HUDEP-2 (cell line): ENCODE data around the gene LAMTOR1.

Experiments used
- DNase-seq, 76 experiments: peaks; one replicate each; lab custom pipeline; 2025; ENCODE audit not compliant: unreplicated experiment in 76 of 76; lab: John Stamatoyannopoulos, UW

LAMTOR1 gene

DNA sequence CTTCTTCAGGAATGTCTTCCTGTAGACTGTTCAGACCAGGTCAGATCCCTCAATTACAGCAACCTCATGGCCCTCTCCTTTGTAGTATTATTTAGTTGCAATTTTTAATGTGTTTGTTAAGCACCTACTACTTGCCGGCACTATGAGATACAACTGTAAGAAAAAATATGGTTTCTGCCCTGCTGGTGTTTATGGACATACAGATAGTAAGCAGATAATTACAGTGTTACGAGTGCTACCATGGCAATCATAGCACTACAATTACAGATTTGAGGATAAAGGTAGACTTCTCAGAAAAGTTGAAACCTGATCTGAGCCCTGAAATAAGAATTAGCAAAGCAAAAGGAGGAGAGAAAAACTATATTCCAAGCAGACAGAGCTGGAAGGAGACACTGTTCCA lies 19.7 kb downstream of the LAMTOR1 start:
- DNase-seq, result no peak

DNA sequence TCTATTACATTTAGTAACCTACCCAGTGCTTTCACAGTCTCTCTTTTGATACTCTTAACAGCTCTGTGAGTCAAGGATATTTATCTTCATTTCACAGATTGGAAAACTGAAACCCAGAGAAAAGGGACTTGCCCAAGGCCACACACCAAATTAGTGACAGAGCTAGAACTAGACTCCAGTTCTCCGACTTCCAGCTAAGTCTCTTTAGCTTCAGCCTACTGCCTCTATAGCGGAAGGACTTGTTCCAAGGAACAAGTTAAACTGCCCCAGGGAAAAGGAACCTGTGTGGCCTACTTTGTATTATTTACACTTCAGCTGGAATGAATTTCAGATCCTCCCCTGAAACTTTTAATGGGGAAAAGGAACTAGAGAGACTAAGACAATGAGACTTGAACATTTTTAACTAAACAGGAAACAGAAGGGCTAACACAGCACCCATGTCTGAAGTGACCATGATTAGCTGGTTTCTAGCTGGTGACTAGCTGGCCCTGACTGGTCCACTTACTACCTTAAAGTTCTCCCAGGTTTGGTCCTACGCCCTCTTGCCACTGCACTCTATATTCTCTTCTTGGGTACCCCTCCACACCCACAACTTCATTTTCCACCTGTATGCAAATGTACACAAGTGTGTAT lies 21.2 kb downstream of the LAMTOR1 start:
- DNase-seq, result no peak

DNA sequence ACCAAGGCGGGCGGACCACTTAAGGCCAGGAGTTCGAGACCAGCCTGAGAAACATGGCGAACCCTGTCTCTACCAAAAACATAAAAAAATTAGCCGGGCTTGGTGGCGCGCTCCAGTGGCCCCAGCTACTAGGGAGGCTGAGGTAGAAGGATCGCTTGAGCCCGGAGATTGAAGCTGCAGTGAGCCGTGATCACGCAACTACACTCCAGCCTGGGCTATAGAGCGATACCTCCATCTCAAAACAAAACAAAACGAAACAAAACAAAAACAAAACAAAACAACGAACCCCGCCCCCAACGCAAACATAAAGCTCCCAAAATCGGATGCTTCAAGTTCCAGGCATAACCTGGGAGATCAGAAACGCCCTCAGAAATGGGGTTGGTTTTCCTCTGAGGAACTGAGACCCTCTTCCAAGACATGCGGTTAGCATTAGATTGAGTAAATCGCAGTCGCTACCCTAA lies 21.9 kb downstream of the LAMTOR1 start:
- DNase-seq, result no peak

DNA sequence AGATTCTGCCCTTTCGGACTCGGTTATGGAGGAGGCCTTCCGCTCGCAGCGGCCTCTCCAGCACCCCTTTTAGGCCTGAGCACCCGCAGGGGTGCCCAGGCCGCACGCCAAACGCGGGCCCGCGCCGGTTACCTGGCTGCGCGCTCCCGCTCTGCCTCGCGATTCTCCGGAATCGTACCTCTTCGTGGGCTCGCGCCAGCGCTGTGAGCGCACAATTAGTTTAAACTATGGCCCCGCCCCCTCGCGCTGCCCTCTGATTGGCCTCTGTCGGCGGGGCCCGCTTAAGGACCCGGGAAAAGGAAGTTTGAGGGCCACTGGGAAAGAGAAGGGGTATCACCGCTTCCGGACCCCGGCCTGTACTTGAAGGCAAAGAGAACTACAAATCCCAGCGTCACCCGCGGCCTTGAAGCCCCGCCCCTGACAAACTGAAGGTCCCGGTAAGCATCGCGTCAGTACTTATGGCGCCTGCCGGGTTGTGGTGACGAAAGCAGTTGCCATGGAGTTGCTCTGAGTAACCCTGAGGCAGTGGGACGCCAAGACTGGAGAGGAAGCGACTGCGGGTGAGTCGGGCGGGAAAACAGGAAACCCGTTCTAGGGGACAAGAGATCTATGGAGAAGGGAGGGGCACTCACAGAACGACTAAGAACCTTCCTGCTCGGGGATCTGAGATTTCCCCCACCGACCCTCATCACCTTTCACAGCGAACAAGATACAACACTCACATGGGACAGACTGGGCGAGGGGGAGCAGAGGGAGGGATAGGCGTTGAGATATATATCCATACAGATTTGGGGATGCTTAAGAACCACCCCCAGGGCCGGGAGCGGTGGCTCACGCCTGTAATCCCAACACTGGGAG lies 22.5 kb downstream of the LAMTOR1 start, which contains the start of the genes LRRC51 and NUMA1:
Gene LRRC51, plus strand, starts transcription at position 525 of the 858 bp plus-strand sequence. CDS start 8,234 bp downstream, outside the sequence.
Gene NUMA1, minus strand, starts transcription at position 217 of the 858 bp plus-strand sequence. CDS start 44,599 bp downstream, outside the sequence.
- peak in 75 of 76 experiments; percentile 66 to 99 (median 98) for DNase-seq

DNA sequence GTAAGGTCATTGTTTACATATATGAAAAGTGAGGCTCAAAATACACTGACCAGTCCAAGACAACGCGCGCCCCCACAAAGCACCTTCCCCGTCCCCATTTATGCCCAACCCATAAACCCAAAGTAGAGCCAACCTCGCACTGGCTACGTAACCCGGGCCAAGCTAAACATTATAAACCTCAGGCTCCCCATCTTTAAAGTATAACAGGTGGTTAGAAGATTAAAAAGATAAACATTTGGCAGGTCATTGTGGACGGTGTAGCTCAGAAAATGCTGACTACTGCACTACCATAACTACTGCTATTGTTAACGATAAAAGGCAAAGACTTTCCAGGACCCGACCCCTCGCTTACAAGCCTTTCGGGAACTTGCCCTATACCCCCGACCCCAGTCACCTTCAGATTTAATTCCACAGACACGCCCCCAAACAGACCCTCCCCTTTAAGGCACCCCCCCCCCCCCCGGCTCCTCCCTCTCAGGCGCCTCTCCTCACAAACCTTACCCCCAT lies 23.2 kb downstream of the LAMTOR1 start:
- peak in 2 of 76 experiments; percentile 6 to 33 for DNase-seq

DNA sequence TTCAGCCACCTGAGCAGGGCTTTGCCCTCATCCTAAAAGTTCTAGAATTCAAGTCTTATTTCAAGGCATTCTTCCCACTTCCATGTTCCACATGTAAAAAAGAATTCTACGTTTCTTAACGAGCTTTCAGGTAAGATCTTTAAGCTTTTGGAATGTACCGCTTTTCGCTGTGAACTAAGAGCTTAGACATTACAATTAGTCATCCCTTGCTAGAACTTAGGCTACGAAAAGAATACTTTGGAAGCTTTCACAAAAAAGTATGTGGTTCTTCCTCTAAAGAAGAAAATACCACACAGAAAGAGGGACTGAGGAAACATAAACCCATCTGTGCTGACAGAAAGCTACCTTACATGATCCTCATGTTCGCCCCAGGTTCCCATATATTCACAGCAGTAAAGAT lies 24.6 kb downstream of the LAMTOR1 start:
- DNase-seq, result no peak

DNA sequence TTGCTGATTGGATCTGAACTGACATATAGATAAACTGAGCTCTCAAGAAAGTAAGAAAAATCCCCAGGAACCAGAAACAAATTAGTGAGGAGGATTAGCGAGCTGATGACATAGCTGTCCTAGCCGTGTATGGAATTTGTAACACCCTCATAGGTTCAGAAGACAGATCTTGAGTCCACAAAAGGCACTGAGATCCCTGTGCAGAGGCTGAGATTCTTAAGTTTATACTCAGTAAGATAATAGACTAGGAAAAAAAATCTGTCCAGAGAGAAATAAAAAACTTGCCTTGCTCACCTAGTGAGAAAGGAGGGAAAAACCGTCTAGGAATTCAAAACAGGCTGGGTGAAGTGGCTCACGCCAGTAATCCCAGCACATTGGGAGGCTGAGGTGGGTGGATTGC lies 27.3 kb downstream of the LAMTOR1 start:
- DNase-seq, result no peak

DNA sequence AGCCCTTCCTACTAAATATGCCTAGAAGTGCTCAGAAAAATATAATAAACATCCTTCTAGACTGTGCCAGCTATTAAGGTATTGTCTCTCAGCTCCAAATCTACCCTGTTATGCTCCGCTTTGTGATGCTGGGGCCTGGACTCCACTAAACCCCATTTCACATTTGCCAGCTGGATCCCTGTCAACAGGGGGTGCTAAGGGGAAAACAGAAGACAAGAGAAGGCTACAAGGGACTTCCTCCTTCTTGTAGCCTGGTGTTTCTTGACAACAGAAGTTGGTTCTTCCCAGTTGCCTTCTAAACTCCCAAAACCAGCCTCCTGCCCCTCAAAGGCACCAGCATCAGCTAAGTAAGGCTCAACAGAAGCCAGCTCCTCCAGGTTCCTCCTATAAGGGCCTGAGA lies 28.0 kb downstream of the LAMTOR1 start:
- peak in 31 of 76 experiments; percentile 3 to 45 (median 21) for DNase-seq

DNA sequence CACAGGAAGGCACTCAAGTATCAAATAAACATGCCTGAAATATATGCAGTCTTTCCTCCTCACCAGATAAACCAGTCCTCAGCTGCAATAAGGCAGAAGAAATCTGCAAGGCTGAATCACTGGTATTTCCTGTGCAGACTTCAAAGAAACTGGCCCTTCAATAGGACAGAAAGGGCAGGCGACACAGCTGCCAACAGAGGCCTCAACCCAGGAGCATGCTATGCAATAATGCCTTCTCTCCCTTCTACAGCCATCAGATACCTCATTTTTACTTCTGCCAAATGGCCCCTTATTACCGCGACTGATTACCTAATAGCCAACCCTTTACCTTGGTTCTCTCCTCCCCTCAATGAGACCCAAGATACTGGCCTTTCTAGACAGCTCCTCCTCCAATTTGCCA lies 30.7 kb downstream of the LAMTOR1 start:
- no peak for DNase-seq

DNA sequence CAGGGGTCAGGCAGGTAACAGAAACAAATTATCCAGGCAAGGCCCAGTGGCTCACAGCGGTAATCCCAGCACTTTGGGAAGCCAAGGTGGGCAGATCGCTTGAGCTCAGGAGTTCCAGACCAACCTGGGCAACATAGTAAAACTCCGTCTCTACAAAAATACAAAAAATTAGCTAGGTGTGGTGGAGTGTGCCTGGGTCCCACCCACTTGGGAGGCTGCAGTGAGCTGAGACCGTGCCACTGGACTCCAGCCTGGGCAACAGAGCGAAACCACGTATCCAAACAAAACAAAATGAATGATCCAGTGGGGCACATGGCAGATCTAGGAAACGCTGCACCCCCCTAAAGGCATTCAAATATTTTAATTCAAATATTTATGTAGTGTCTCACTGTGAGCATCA lies 32.6 kb downstream of the LAMTOR1 start:
- no peak for DNase-seq

DNA sequence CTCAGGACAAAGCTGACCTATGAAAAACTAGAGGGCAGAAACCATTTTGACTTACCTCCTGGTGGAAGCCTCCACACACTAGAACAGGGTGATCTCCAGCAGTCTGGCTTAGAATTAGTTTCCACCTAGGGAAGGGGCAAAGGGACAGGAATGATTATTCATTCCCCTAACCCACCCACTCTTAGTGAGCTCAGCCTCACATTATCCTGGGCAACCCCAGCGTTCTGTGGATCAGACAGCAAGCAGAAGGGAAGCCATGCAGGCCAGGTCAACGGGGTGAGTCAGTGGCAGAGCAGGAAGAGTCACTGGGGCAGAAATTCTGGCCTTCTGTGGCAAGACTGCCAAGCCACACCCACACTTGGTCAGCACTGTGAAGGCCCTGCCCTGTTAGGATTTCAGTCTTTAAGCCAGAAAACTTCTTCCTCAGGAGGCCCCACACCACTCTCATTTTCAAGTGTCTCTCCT lies 33.3 kb downstream of the LAMTOR1 start:
- DNase-seq, result peak in 68 of 76 experiments; percentile 17 to 79 (median 56)

DNA sequence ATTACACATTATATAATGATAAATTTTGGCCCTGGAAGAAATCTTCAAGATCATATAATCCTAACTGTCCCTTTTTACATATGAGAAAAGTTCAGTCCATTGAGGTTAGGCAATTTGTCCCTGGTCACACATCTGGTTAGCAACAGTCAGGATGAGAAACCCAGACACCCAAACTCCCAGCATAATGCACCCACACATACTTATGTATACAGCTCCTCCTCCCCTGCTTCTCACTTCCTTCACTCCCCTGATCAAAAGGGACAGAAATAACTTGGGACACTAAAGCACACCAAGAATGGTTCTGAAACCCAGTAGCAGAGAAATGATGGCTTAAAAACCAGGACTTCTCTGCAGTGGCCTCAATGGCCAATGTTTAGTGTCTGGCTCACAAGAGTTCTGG lies 33.9 kb downstream of the LAMTOR1 start:
- no peak for DNase-seq

DNA sequence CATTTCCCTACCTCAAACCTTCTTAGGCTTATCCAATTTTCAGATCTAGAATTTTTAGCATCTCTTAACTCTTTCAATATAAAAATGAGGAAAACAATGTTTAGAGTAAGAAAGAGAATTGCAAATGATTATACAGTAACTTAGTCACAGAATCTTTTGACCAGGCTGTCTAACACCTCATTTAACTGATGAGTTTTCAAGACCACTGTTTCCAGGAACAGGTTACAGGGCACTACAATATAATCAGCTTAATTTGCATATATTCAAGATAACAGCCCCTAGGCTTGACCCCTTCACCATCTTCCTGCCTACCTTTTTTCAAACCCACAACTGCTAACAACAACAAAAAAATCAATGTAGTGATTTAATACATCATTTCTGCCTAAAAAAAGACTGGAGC lies 35.4 kb downstream of the LAMTOR1 start:
- DNase-seq, result no peak

DNA sequence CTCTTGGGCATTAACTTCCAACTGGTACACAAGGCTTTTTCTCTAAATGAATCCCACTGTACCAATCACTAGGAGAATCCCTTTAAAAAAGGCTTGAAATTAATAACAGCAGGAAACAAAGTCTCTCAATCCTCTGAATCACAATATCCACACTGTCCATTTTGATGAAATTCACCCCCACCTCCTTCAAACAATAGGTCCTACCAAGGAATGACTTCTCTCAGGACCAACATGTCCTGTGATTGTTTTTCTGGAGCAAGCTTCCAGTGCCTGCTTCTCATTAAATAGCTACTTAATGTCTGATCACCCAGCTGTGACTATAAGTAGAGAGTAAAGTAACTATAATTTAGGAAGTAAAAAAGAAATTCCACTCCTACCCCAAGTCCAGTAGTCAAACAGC lies 35.8 kb downstream of the LAMTOR1 start:
- DNase-seq, result no peak

DNA sequence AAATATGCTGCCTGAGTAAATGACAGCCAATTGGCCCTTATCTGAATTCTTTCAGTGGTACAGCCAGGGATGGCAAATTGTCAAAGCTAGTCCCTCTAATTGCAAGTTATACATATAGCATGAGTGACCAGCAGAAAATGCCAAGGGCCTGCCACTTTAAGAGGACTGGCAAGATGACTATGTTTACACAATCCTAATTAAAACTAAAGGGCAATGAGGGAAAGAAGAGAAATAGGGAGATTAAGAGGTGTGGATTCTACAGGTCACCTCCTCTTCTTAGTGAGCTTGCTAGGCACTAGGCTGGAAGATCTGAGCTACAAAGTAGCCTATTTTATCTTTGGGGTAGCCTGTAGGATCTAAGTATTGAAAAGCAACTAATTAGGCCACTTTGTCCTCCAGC lies 36.2 kb downstream of the LAMTOR1 start:
- no peak for DNase-seq

DNA sequence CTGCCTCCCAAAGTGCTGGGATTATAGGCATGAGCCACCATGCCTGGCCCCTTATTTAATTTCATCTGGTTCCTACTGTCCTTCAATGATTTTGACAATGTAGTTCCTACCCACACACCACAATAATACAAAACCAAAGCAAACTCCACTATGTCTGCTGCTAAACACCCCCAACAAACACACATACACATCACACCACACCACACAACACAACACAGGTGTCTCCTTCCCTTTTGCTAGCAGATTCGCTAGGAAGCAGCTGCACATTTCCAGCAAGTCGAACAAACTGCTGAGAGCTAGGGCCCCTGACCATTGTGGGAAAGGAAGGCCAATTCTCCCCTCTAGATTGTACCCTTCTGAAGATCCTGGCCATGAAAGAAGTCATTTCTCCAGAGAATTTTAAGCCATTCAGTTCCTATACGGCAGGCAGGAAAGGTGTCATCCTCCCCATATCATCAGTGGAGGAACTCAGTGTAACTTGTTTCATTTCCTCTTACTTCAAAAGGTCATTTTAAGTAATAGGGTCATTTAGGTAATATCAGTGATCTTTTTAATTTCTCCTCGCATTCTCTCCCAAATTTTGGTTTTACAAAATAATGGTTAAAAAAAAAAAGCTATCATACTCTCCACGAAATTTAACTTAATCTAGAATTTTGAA lies 41.2 kb downstream of the LAMTOR1 start:
- DNase-seq, result no peak

DNA sequence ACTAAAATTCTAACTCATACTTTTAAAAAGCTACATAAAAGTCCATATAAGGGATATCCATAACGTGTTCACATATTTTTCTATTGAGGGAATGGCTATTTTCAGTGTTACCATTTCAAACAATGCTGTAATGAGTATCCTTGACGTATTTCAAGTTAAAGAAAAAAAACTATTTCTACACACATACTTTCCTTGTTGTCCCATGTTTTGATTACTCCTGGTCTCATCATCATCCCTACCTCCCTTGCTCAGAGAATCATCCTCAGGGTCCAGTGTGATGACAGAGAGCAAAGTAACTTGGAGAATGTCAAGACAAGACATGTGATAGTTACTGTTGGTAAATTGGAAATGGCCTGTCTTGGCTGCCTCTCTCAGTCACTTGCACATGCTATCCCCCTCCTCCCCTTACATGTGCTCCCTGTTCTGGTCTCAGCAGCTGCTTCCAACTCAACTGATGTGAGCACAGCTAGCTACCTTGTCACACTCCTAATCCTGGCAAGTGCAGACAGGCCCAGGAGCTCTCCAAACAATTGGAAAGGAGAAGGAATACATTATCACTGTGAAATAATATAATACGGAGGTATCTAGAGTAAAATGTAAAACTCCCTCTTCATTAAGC lies 44.6 kb downstream of the LAMTOR1 start:
- DNase-seq, result no peak

DNA sequence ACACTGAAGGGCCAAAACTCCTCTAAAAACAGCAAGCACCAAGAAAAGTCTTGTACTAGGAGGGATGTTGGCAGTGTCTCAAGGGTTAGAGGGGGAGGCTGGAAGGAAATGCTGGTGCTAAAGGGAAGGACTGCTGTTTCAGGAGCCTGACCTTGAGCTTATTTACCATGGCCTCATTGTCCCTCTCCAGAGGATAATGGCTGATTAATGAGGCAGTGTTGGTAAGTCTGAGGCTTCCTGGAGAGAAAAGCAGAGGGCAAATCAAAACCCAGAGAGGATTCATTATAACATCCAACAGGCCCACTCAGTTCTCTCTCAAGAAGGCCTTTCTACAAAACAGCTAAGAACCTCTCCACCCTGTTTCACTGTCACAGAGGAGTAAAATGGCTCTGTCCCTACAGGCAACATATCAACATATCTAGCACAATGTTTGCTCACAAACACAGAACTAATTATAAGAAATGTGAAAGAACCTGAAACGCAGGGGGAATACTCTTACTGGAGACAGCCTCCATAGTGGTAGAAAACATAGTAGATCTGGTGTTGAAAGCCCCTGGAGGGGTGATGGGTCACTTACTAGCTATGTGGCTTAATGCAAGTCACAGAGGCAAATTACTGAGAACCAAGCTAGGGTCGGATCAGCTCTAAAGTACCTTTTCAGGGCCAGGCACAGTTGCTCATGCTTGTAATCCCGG lies 54.2 kb downstream of the LAMTOR1 start:
- DNase-seq, result no peak
